ENCODE measurements around the gene ZBED2.

- TF ChIP-seq CTCF (conservative IDR thresholded peaks at IDR 0.05), result no peak
- no peak for TF ChIP-seq EZH2 (IDR thresholded peaks at IDR 0.05; ENCODE audit: low read depth)
Measured at GRCh38 chr3:111596328-111596727, 1.2 kb upstream of the ZBED2 start.

Measured in PC-9 (cell line).